GM12878 (cell line): ENCODE measurements around the gene COL6A3. TPM values are rescaled to one million over a fixed set of nuclear protein-coding genes. Genes with fewer than 3 reads are reported as not detected.

Source experiments
- ATAC-seq: fragments of 200-7000 bp; cut with Tn5 transposase; 3 replicates; pipeline ENCODE4 v1.9.1; 2020; ENCODE audit warnings: mild to moderate bottlenecking, moderate library complexity
- BruUV-seq: library from RNA; stranded (reverse); fragments of 400-500 nt; replicated peaks from 2 replicates; lab custom pipeline; 2021; lab: Mats Ljungman, UMichigan
- CTCF ChIA-PET: fragments of 300-600 bp; sonication (Branson Sonifier 250); formaldehyde crosslinking; extraction: SDS; loops from one replicate; lab custom pipeline; 2021; ENCODE audit warnings: inconsistent platforms; lab: Yijun Ruan, JAX
- POLR2A ChIA-PET: fragments of 350-600 bp; formaldehyde crosslinking; extraction: SDS; loops from one replicate; lab custom pipeline; 2021; ENCODE audit warnings: inconsistent platforms; lab: Charles Lee
- RAD21 ChIA-PET: fragments of 300-600 bp; sonication (Branson Sonifier 250); formaldehyde crosslinking; loops from one replicate; lab custom pipeline; 2023; ENCODE audit warnings: antibody characterized with exemption; ENCODE audit not compliant: unreplicated experiment; lab: Charles Lee
- SMC1A ChIA-PET: fragments of 300-600 bp; sonication (Branson Sonifier 250); formaldehyde crosslinking; loops from one replicate; lab custom pipeline; 2023; ENCODE audit not compliant: unreplicated experiment, uncharacterized antibody; lab: Charles Lee
- DNase-seq: peaks from one replicate; pipeline ENCODE4 v3.0.0-alpha.2; 2011; ENCODE audit warnings: low read depth, low spot score
- FAIRE-seq: peaks from 3 replicates; lab custom pipeline; 2011; peaks lifted over from hg19 to GRCh38; lab: Jason Lieb, UNC
- H2AFZ ChIP-seq: 2 replicates; pipeline ENCODE4 v1.6.0; 2011; ENCODE audit warnings: low read depth, low read length, control low read depth; ENCODE audit not compliant: control insufficient read depth
- H3K27ac ChIP-seq: 2 replicates; pipeline ENCODE4 v1.5.1; 2011; ENCODE audit warnings: control low read depth; ENCODE audit not compliant: control insufficient read depth, insufficient read depth
- H3K27me3 ChIP-seq, 2 experiments: replicated peaks in 1 of 2; 2 replicates each; pipeline versions ENCODE4 v1.6.0 to v1.6.1; 2011; ENCODE audit warnings: low read length in 1 of 2; ENCODE audit not compliant: control insufficient read depth in 2 of 2, insufficient read depth in 2 of 2
- H3K36me3 ChIP-seq, 2 experiments: 2 replicates each; pipeline ENCODE4 v1.5.1; 2011; ENCODE audit warnings: low read length in 1 of 2; ENCODE audit not compliant: control insufficient read depth in 2 of 2, insufficient read depth in 2 of 2
- H3K4me1 ChIP-seq: 2 replicates; pipeline ENCODE4 v1.6.1; 2011; ENCODE audit warnings: mild to moderate bottlenecking, low read length, moderate library complexity, mixed read lengths; ENCODE audit not compliant: control insufficient read depth, insufficient read depth
- H3K4me2 ChIP-seq: 2 replicates; pipeline ENCODE4 v1.6.0; 2011; ENCODE audit warnings: control low read depth; ENCODE audit not compliant: control insufficient read depth, insufficient read depth
- H3K4me3 ChIP-seq: fragments of 200-600 bp; sonication (generic); 2 replicates; pipeline ENCODE4 v1.5.1; 2016
- H3K79me2 ChIP-seq: 2 replicates; pipeline ENCODE4 v1.6.0; 2011; ENCODE audit warnings: low read length; ENCODE audit not compliant: control insufficient read depth, insufficient read depth
- H3K9ac ChIP-seq: 2 replicates; pipeline ENCODE4 v1.8.0; 2011; ENCODE audit warnings: low read length, control low read depth, mixed read lengths; ENCODE audit not compliant: control insufficient read depth, insufficient read depth
- H3K9me3 ChIP-seq: replicated peaks from 3 replicates; pipeline ENCODE4 v1.5.1; 2011; ENCODE audit warnings: mild to moderate bottlenecking, low read length; ENCODE audit not compliant: control insufficient read depth, insufficient read depth
- H4K20me1 ChIP-seq: 2 replicates; pipeline ENCODE4 v1.6.0; 2011; ENCODE audit not compliant: control insufficient read depth, insufficient read depth
- ATF7 ChIP-seq: fragments of 450-650 bp; IDR thresholded peaks from 2 replicates; pipeline ENCODE4 v1.6.1; 2016; ENCODE audit warnings: low read depth, mild to moderate bottlenecking
- BACH1 ChIP-seq: fragments of 450-650 bp; IDR thresholded peaks from 2 replicates; pipeline ENCODE4 v1.6.1; 2017; ENCODE audit warnings: mild to moderate bottlenecking, borderline replicate concordance
- BRCA1 ChIP-seq: IDR thresholded peaks from 2 replicates; pipeline ENCODE4 v1.6.1; 2011; ENCODE audit warnings: low read depth, low read length, improper control_type of control experiment
- MEF2A ChIP-seq: IDR thresholded peaks from 2 replicates; pipeline ENCODE4 v1.6.1; 2011; ENCODE audit warnings: low read depth, mild to moderate bottlenecking, low read length, moderate library complexity; ENCODE audit not compliant: insufficient read depth
- MYB ChIP-seq: fragments of 150-350 bp; IDR thresholded peaks from 2 replicates; pipeline ENCODE4 v1.6.1; 2014; ENCODE audit warnings: mild to moderate bottlenecking, low read depth, low read length, borderline replicate concordance
- NFXL1 ChIP-seq: fragments of 450-650 bp; IDR thresholded peaks from 2 replicates; pipeline ENCODE4 v1.6.1; 2017; ENCODE audit warnings: antibody characterized with exemption, mild to moderate bottlenecking, borderline replicate concordance
- NR2C1 ChIP-seq: fragments of 450-650 bp; IDR thresholded peaks from 2 replicates; pipeline ENCODE4 v1.6.1; 2017; ENCODE audit warnings: antibody characterized with exemption, mild to moderate bottlenecking, moderate library complexity
- POLR2A ChIP-seq: IDR thresholded peaks from 2 replicates; pipeline ENCODE4 v1.6.1; 2011; ENCODE audit warnings: low read depth, mild to moderate bottlenecking, low read length
- POLR2AphosphoS2 ChIP-seq: IDR thresholded peaks from 2 replicates; pipeline ENCODE4 v1.6.1; 2011; ENCODE audit warnings: low read depth, mild to moderate bottlenecking, low read length, improper control_type of control experiment, moderate library complexity
- RB1 ChIP-seq: fragments of 450-650 bp; formaldehyde crosslinking; IDR thresholded peaks from 2 replicates; pipeline ENCODE4 v1.6.1; 2017; ENCODE audit warnings: mild to moderate bottlenecking, borderline replicate concordance
- RBBP5 ChIP-seq: fragments of 200-600 bp; sonication (generic); conservative IDR thresholded peaks from 2 replicates; pipeline ENCODE4 v1.6.1; 2016
- SMAD1 ChIP-seq: fragments of 450-650 bp; IDR thresholded peaks from 2 replicates; pipeline ENCODE4 v1.6.1; 2018; ENCODE audit warnings: mild to moderate bottlenecking, low read depth; ENCODE audit not compliant: partially characterized antibody
- SMARCA5 ChIP-seq: fragments of 450-650 bp; IDR thresholded peaks from 2 replicates; pipeline ENCODE4 v1.6.1; 2017; ENCODE audit warnings: mild to moderate bottlenecking
- WGBS: methylation state at CpG from one replicate; pipeline ENCODE4 v1.1.6; 2016; ENCODE audit warnings: low lambda C conversion rate; ENCODE audit not compliant: insufficient replicate concordance, insufficient coverage; ENCODE audit errors: missing lambda C conversion rate; 5-methylcytosine and 5-hydroxymethylcytosine counted together
- in situ Hi-C: fragments of 300-500 bp; cut with MboI; formaldehyde crosslinking; loops from 9 replicates; pipeline ENCODE4 v1.14.3; 2018; ENCODE audit warnings: mixed read lengths
- intact Hi-C: fragments of 100-400 bp; cut with micrococcal nuclease; formaldehyde crosslinking; loops from one replicate; pipeline ENCODE4 v1.14.2; 2022; ENCODE audit not compliant: unreplicated experiment
- polyA plus RNA-seq, 11 experiments: library from polyadenylated mRNA; depleted of rRNA in 4 of 11; unstranded in 6 of 11; stranded (reverse) in 5 of 11; fragments of >200 nt; fragmentation: Nextera tagmentation in 4 of 11; fragmentation: Illumina TruSeq in 1 of 11; extraction: Ambion mirVana in 4 of 11; extraction: Trizol in 1 of 11; gene quantifications; 1 replicate in 1 of 11; 2 replicates in 10 of 11; pipeline versions ENCODE4 v1.2.1 to v1.2.3, GENCODE V29; 2011 to 2016; ENCODE audit warnings: inconsistent platforms in 2 of 11, missing spikeins in 2 of 11, low read depth in 1 of 11
- total RNA-seq, 4 experiments: library from RNA; depleted of rRNA in 3 of 4; stranded (reverse); fragments of >200 nt in 3 of 4; fragmentation: Illumina TruSeq in 1 of 4; extraction: Trizol in 1 of 4; gene quantifications; 2 replicates each; pipeline versions ENCODE4 v1.2.1 to v1.2.3, GENCODE V29; 2013 to 2021
- TF ChIP-seq, protein P1 (sequence below): IDR thresholded peaks from 2 replicates; pipeline ENCODE4 v1.6.1; 2012; ENCODE audit warnings: low read depth, low read length, improper control_type of control experiment
- TF ChIP-seq, protein P2 (sequence below): IDR thresholded peaks from 2 replicates; pipeline ENCODE4 v1.6.1; 2011; ENCODE audit warnings: borderline replicate concordance, low read depth, mild to moderate bottlenecking, moderate library complexity, low read length; ENCODE audit not compliant: insufficient read depth, poor library complexity, severe bottlenecking
- TF ChIP-seq, protein P3 (sequence below): IDR thresholded peaks from 2 replicates; pipeline ENCODE4 v1.6.1; 2012; ENCODE audit warnings: improper control_type of control experiment, low read depth, low read length; ENCODE audit not compliant: insufficient replicate concordance

The COL6A3 gene
- total and polyA plus RNA-seq, 10 of the 15 experiments (the other 5 are each of a cell fraction or from before 2014, with no cell fraction given): 0.01 to 0.51 (median 0.09) TPM; not detected in 4

DNA sequence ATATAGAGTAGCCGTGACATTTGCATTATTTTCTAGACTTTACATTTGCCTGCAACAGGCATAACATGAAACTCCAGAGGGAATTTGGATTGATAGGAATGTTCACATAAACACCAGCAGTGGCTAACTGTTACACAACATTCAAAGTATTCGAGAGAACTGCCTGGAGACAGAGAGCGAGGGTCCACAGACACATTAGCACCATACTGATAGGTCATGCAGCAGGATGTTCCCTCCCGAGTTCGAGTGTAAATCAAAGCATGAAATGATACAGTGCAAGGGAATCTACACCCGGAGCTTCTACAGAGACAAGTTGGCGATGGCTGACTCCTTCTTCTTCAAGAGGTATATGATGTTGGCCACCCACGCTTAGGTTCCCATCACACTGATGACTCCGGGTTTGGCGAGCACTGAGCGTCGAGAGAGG lies 89.5 kb downstream of the COL6A3 start (continued):
- TF ChIP-seq BACH1: no peak
- no peak for TF ChIP-seq SMARCA5
- no peak for TF ChIP-seq RBBP5
- TF ChIP-seq, protein P1, sequence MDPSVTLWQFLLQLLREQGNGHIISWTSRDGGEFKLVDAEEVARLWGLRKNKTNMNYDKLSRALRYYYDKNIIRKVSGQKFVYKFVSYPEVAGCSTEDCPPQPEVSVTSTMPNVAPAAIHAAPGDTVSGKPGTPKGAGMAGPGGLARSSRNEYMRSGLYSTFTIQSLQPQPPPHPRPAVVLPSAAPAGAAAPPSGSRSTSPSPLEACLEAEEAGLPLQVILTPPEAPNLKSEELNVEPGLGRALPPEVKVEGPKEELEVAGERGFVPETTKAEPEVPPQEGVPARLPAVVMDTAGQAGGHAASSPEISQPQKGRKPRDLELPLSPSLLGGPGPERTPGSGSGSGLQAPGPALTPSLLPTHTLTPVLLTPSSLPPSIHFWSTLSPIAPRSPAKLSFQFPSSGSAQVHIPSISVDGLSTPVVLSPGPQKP: no peak
- TF ChIP-seq POLR2AphosphoS2: no peak
- no peak for TF ChIP-seq SMAD1

DNA sequence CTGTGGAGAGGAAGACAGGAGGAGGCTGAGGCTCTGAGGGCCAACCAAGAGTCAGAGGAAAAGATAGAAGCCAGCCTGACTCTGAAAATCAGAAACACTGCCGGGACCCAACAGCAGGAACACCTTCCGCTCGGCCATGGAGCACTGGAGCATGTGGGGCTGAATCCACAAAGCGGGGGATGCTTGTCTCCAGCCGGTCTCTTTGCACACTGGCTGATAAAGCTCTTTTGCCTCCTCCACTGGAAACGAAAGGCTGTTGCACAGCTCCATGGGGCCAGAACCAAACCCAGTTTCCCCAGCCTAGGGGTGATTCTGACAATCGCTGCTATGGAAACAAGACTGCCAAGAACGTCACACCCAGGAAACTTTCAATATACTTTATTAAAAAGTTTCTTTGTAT lies 90.3 kb downstream of the COL6A3 start:
- FAIRE-seq (no peak), ATAC-seq (no peak), DNase-seq (no peak)
- H2AFZ ChIP-seq: no peak overlapping the region
- ChIA-PET SMC1A (no interaction called here), POLR2A (no interaction called here), RAD21 (no interaction called here), CTCF (interaction anchor here (1.3 kb wide), 1 partner anchor 190 kb away, joined by 3 read pairs; no protein-coding TSS in a partner anchor)
- in situ Hi-C loops: no loop called here
- no peaks in the 10 kb centered on the region for H3K9me3 ChIP-seq
- H3K4me3 ChIP-seq: no peak overlapping the region
- no peaks in the 10 kb centered on the region for H3K36me3 ChIP-seq
- H3K27me3 ChIP-seq: peaks cover 0 to 2% of the 10 kb centered on the region in 2 experiments; a peak in 1 of 4 replicates
- intact Hi-C loops: no loop called here
- BruUV-seq: no TSS peak
- no peaks in the 10 kb centered on the region for H4K20me1 ChIP-seq
- no peaks in the 10 kb centered on the region for H3K4me1 ChIP-seq
- H3K4me2 ChIP-seq: no peak overlapping the region
- no peaks in the 10 kb centered on the region for H3K79me2 ChIP-seq
- H3K9ac ChIP-seq: no peak overlapping the region
- 39% methylated on average over 8 of the region's 8 CpGs for WGBS
- H3K27ac ChIP-seq: no peak overlapping the region
- TF ChIP-seq MYB (no peak), RB1 (no peak), NR2C1 (no peak), NFXL1 (no peak), BRCA1 (no peak), POLR2A (no peak), MEF2A (no peak), ATF7 (no peak)
- TF ChIP-seq, protein P2, sequence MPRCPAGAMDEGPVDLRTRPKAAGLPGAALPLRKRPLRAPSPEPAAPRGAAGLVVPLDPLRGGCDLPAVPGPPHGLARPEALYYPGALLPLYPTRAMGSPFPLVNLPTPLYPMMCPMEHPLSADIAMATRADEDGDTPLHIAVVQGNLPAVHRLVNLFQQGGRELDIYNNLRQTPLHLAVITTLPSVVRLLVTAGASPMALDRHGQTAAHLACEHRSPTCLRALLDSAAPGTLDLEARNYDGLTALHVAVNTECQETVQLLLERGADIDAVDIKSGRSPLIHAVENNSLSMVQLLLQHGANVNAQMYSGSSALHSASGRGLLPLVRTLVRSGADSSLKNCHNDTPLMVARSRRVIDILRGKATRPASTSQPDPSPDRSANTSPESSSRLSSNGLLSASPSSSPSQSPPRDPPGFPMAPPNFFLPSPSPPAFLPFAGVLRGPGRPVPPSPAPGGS: no peak
- TF ChIP-seq, protein P3, sequence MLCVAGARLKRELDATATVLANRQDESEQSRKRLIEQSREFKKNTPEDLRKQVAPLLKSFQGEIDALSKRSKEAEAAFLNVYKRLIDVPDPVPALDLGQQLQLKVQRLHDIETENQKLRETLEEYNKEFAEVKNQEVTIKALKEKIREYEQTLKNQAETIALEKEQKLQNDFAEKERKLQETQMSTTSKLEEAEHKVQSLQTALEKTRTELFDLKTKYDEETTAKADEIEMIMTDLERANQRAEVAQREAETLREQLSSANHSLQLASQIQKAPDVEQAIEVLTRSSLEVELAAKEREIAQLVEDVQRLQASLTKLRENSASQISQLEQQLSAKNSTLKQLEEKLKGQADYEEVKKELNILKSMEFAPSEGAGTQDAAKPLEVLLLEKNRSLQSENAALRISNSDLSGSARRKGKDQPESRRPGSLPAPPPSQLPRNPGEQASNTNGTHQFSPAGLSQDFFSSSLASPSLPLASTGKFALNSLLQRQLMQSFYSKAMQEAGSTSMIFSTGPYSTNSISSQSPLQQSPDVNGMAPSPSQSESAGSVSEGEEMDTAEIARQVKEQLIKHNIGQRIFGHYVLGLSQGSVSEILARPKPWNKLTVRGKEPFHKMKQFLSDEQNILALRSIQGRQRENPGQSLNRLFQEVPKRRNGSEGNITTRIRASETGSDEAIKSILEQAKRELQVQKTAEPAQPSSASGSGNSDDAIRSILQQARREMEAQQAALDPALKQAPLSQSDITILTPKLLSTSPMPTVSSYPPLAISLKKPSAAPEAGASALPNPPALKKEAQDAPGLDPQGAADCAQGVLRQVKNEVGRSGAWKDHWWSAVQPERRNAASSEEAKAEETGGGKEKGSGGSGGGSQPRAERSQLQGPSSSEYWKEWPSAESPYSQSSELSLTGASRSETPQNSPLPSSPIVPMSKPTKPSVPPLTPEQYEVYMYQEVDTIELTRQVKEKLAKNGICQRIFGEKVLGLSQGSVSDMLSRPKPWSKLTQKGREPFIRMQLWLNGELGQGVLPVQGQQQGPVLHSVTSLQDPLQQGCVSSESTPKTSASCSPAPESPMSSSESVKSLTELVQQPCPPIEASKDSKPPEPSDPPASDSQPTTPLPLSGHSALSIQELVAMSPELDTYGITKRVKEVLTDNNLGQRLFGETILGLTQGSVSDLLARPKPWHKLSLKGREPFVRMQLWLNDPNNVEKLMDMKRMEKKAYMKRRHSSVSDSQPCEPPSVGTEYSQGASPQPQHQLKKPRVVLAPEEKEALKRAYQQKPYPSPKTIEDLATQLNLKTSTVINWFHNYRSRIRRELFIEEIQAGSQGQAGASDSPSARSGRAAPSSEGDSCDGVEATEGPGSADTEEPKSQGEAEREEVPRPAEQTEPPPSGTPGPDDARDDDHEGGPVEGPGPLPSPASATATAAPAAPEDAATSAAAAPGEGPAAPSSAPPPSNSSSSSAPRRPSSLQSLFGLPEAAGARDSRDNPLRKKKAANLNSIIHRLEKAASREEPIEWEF: no peak
